NCI-H146 (cell line): ENCODE measurements around the gene RUNX1.

Experiments used
- DNase-seq: peaks from one replicate; lab custom pipeline; 2025; lab: John Stamatoyannopoulos, UW

The RUNX1 gene

DNA sequence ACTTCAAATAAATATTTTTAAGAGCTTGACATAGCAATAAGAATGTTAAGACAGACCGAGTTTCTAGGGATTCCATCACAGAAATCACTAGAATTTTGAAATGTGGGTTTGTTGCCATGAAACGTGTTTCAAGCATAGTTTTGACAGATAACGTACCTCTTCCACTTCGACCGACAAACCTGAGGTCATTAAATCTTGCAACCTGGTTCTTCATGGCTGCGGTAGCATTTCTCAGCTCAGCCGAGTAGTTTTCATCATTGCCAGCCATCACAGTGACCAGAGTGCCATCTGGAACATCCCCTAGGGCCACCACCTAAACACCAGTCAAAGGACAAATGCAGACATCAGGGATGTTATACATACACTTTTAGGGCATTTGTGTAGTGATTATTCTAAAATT is 168.7 kb downstream of the RUNX1 start:
- no peak for DNase-seq

DNA sequence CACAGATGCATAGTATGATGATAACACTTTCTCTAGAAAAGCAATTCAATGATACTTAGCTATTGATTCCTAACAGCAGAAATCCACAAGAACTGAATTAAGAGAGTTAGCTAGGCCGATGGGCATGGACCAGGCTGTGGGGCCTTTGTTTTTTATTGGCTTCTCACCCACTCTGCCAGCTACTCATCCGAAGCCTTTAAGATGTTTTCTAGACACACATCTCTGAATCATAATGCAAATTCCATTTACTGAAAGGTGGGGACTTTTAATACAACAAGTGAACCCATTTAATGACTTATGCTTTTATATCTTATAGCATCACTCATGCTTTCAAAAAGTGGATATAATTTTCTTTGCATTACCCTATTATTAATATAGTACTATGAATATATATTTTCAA is 170.2 kb downstream of the RUNX1 start:
- DNase-seq: no peak

DNA sequence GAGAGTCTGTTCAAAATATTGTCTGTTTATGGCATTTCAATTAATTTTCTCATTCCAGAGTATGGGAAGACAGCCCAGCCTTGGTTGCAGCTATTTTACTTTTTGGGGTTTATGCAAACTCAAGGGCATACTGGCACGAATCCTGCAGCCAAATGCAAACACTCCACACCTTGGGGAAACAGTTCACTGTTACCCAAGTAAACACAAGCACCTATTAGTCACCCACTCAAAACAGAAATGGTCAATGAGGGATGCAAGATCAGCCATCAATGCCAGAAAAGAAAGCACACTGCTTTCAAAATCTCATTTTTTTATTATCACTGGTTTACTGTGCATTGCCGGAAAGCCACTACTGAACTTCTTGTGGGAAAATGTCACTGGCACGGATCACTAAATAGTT is 170.6 kb downstream of the RUNX1 start:
- no peak for DNase-seq

DNA sequence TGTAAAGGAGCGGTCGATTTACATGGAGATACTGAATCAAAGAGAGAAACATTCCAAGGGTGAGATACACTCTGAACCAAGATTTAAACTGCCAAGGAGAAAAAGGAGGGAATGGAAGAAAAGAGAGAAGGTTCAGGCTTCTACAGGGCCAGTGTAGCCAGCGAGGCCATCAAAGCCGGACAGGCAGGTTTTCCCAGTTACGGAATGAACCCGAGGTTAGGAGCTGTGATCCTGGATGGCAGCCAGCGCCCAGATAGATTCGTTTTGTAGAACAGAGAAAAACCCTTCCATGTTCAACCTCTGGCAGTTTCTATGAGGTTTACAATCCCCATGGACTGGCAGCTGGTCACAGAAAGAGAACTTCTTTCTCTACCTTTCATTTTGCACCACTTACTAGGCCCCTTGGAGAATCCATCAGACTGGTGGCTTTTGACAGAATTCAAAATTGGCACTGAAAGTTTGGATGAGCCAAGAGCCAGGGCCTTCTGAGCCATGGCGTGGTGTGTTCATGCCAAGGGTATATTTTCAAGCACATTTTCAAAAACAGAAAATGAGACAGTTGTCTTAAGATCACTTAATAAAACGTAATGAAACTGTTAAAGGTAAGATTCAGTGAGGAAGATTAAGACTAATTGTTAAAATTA is 171.5 kb downstream of the RUNX1 start:
- DNase-seq: no peak

DNA sequence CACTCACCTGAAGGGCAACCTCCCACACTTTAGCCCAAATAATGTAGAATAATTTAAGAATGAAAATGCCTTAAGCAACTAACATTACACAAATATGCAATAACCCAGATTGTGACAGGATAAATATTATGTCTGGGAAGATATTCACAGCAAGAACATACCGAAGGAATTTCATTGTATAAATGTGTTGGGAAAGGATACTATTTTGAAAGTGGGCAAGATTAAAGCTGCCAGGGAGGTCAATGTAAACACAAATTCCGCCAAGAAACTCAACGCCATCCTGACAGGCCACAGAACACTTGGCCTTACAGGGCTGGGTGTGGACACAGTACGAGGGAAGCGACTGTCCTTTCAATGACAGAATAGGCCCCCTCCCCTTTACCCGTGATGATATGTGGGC is 173.3 kb downstream of the RUNX1 start:
- no peak for DNase-seq

DNA sequence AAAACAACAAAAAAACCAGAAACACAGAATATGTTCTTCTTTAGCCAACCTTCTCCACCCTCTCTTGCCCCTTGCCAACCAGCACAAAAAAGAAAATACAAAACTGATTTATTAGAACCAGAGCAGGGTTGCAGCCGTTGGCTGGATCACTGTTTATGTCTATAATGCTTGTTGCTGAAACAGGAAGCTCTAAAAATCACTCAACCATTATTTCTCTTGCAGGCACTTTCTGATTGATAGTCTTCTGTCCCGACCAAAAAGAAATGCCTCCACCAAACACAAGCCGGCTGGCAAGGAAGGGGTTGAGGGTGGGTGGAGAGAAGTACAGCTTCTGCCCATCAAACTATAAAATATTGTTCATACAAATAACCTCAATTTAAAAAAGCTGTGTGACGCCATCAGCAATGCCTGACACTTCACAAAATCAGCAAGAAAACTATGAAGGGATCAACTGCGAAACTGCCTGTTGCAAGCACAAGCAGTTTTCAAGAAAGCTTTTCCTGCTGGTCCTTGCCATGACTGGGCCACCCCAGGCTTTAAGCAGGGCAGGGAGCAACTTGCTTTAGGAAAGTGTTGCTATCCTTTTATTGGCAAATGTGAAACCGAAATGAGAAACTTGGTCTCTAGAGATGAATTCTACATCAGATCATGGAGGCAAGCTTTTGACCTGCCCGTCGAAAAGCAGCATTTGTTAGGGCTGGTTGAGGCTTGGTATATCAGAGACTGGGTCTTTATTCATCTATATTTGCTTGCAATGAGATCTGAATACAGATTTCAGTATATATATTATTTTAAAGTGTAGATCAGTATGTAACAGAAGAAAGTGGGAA is 174.2 kb downstream of the RUNX1 start:
- DNase-seq: no peak

DNA sequence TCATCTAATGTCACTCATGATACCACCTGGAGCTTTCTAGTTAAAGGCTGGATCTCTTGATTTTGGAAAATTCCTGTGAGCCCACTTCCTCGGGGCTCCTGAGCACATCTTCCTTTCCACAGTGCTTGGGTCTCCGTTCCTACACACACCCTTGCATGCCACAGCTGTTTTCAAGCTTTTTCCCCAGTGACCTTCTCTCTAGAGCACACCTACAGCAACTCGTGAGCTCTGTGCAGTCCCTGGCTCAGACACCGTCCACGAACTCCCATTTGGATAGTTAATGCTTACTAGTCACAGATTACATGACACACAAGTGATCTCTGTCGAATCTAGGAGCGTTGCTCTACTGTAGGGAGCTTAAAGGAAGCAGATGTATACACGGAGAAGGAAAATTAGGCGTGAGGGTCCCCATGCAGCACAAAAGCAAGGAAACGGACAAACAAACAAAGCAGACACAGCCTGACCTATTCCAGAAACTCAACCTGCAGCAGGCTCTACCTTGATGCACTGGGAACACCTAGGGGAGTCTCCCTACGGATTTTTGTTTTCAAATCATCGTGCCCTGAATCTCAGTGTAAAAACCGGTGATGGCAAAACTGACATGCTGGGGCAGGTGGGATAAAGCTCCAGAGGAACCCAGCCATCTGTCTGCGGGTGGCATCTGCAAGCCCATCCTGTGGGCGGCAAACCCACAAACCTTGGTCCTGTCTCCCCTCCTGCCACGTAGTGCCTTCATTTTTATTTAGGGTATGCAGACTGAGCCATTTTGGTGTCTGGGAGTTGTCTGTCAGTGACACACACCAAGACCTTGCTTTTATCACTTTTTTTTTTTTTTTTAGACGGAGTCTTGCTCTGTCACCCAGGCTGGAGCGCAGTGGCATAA is 177.8 kb downstream of the RUNX1 start:
- DNase-seq: no peak

DNA sequence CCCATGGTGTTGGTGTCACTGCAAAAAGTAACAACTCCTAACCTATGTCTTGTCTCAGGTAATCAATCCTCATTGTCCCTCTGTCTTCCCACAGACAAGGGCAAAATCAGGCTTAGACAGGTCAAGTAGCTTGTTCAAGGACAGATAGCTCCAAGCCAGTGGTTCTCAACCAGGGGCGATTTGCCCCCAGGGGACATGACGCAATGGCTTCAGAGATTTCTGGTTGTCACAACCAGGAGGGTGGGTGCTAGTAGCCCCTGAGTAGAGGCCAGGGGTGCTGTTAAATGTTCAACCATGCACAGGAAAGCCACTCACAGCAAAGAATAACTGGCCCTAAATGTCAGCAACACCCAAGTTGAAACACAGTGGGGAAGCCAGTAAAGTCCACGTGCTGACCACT is 178.9 kb downstream of the RUNX1 start:
- DNase-seq: no peak

DNA sequence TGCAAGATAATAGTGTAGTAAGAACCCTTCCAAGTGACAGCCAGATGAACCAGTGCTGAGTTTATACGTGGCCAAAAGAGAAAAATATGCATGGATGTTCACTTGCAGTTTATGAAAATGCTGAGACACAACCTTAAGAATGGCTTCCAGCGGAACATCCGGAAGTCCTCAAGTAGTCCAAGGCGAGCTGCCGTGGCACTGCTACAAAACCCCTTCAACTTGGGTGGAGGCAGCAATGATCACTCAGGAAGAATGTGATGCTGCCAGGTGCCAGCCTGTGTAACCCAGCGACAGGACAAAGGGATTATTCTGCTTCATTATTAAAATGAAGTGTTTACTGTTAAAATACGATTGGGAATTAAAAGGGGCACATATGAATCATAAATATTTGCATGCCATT is 179.6 kb downstream of the RUNX1 start:
- DNase-seq: no peak

DNA sequence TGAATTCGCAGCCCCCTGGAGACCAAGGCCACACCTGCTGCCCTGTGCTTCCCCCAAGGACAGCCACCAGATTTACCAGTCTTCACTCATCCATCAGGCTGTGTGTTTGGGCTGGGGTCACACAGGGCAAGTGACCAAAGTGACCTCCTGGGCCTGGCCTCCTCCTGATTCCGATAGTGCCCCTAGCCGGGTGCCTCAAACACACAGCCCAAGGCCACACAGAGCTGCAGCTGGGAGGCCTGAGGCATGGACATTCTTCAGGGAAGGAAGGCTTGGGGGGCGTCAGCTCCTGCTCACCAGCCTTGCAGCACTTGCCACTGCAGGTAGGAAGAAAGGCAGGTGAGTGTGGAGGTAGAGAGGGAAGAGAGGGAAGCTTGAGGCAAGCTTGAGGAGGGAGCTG is 181.3 kb downstream of the RUNX1 start:
- no peak for DNase-seq

DNA sequence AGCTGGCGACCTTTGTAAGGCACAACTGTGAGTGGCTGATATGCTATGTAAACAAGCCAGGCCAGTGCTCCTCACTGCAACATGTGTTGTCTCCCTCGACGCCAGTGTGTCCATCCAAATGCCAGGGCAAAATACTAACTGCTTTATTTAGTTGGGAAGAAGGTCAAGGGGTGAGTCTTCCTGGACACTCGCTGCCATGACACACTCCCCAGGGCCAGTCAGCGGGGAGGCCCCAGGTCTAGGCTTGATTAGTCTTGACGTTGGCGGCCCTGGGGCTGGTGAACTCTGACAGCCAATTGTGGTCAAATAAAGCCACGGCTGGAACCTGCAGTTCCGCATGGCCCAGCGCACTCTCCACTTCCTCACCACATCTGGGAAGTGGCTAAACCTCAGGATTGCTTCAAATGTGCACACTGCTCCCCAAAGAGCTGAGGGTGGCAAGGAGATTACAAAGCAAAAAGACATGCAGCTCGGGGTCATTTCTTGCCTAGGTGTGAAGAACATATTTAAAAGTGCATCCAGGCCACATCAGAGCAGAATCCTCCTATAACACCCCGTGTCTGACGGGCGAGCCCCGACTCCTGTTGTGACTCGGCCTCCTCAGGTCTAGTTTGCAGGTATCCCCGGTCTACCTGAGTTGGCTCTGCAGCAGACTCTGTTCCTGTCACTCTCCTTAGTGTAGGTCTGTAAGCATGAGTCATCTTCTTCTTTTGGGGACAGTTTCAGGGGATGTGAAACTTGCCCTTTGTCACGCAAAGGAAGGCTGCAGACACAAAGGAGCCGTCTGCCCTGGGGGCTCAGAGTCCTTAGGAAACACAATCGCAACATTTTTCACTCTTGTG is 183.5 kb downstream of the RUNX1 start:
- DNase-seq: no peak

DNA sequence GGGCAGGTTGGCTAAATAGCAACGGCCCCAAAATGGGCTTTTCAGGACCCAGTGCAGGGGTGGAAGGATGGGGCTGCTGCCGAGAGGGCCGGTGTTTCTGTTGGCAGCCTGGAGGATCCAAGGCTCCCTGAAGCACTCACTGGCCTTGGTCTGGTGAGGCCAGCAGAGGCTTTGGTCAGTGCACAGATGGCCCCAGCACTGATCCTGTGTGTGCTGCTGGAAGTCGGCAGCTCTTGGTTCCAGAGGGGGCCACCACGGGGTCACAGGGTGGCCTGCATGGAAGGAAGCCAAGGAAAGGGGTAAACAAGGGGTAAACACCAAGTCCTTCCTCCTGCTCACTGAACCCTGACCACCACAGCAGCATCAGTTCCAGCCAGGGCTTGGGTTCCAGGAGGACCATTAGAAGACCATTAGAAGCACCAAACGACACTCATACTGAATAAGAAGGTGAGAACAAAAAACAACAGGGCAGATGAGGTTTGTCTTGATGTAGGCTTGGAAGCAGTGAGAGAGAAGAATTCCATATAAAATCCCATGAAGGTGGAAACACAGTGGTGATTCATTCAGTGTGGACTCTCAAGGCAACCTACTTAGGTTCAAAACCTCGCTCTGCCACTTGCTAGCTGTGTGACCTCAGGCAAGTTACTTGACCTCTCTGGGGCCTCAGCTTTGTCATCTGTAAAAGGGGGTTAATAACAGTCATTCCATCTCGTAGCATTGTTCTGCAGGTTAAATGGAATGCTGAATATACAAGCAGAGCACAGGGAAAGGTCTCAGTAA is 184.5 kb downstream of the RUNX1 start:
- no peak for DNase-seq

DNA sequence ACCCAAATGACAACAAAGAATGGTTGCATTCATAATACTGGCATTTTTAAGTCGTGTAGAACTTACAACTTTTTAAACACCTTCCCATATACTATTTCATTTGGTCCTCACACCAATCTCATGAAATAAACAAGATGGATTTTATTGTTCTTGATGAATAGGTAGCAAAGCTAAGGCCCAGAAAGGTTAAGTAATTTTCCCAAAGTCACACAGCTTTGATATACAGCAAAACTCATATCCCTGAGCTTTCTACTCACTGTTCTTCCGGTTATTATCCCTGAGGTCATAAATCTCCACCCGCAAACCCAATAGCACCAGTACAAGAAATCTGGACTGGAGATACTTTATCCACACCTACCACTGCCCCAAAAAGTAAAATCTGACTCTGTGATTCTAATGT is 186.2 kb downstream of the RUNX1 start:
- DNase-seq: no peak

DNA sequence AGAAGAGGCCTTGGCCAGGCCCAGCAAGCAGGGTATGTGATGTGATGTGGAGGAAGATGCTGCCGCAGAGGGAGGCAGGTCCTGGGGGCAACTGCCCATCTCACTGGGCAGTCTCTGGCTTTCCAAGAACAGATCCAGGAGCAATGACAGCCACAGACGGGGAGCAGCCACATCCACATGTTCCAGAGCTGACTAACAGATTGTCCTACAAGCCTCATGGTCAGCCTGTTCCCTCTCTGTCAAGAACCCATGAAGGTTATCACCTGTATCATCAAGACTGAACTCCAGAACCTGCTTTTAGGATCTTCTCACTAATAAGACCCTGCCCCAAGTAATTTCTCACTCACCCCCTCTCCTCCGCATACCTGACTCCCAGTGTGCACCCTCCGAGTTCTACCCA is 187.8 kb downstream of the RUNX1 start:
- DNase-seq: no peak

DNA sequence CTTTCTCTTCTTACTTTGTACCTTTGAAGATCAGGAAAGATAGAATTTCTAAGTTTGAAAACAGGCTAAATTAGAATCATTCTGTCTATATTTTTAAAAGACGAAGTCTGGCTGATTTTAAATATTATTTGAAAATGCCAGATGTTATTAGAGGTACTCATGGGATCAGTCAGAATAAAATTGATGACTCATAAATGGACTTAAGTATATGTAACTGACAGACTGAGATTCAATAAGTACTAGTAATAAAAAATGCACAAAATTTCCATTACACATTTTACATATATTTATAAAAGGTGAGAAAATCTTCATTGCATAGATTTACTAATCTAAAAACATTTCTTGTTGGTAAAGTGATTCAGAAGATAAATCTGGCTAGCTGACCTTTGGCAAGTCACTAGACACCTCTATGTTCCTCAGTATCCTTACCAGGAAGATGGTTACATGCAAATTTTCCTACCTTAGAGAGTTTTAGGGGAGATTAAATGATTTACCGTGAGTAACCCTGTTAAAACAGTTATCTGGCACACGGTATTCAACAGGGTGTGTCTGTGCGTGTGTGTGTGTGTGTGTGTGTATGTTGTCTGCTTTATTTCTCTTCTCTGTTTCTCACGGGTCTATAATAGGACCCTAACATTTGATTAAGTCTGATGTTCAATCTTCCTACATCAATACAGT is 189.0 kb downstream of the RUNX1 start:
- DNase-seq: no peak

DNA sequence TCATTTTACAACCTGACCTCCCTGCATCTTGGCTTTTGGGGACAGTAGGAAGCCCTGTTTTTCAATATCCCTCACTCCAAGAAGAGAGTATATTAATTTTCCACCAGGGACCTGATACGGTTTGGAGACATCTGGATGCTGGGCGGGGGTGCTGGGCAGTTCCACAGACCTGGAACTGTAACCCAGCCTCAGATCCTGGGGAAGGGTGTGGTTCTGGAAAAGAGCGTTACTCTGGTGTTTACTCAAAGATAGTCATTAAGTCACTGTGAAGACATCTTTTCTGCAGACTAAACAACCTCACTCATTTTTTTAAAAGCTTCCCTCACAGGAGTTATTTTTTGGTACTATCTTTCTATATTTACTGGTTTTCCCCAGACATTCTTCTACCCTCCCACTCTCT is 190.5 kb downstream of the RUNX1 start:
- no peak for DNase-seq

DNA sequence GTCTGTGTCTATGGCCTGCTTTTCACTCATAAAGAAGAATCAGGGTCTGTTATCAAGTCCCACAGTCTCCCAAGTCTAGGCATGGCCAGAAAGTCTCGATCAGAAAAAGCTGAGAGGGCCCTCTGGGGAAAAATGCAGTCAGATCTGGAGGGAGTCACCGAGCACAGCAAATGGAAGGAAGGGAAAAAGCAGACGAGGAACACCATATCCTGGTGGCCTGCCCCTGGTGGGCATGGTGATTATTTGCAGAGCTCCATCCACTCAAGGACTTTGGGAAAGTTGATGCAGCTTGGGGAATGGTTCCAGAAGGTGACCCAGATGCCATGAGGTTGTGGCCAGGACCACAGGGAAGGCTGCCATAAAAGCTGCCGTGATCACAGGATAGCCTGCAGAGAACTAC is 191.2 kb downstream of the RUNX1 start:
- no peak for DNase-seq

DNA sequence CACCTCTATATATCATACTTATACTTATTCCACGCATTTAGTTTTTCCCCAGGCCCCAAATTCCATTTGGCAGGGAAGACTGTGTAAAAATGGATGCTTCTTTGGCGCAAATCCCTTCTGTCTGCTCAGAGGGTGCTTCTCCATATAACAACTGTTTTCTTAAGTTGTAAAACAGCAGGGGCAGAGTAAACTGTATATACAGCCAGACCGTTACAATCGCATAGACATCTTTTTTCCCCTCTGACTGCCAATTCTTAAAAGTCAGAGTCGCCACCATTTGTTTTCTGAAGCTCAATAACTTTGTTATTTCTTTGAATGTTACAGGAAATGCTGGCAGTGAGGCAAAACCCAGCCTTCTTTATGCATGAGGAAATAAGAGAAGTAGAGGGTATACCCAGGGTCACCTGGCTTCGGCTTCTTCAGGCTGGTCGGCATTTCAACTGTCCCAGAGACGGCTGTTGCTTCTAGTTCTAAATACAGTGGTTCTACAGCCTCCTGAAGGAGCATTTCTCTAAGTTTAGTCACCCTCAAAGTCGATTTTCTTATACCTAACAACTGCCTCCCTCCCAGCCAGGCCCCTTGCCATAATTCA is 191.9 kb downstream of the RUNX1 start:
- DNase-seq: no peak

DNA sequence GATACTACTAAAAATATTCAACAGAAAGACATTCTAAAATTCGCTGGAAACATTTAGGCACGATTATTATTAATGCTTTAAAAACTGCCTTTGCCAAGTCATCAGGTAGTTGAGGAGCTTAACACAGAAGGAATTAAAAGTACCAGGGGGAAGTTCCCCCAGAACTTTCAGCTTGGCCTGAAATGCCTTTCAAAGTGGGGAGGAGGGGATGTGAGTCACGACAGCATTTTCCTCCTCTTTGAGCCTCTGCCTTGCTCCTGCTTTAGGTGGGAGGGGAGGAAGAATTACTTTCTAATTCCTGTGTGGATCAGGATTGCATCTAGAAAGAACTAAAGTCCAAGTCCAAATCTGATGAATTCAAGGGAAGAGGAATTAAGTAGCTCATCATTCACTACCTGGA is 196.7 kb downstream of the RUNX1 start:
- no peak for DNase-seq

DNA sequence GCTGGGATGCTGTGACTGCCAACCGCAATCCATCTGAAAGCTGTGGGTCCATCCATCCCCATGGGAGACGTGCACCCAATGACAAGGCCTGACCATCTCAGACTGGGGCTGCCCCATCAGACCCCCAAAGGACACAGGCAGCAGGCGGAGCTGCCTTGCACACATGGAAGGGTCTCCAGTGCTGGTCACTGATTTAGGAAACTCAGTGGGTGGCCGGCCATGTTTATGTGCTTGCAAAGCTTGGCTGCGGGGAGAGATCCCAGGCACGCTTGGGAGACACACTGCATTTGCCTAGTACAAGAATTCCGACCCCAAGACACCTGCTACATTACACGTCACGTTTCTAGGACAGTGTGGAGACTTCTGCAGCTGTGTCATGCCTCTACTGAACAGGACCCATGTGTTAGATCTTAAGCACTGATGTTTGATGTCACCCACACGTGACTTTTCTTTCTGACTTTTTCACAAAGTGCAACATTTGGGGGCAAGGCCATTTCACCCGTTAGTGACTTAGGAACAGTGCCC is 198.9 kb downstream of the RUNX1 start:
- no peak for DNase-seq
